H9 (cell line): ENCODE results near the gene ORM2. TPM values are rescaled to one million over a fixed set of nuclear protein-coding genes. Genes with fewer than 3 reads are reported as not detected.
"Not testable (repeated sequence)": the region's sequence is repeated elsewhere in the genome, so short reads cannot be mapped to it uniquely, and the experiment has no call there.

Experiments
- DNase-seq: peaks from one replicate; pipeline ENCODE4 v3.0.0-alpha.2; 2017
- H2AFZ ChIP-seq: one replicate; pipeline ENCODE4 v1.6.1; 2013; ENCODE audit warnings: mild to moderate bottlenecking, low read length, control low read depth, moderate library complexity
- H2AK5ac ChIP-seq: 2 replicates; pipeline ENCODE4 v1.6.1; 2013; ENCODE audit warnings: low read length, control low read depth, mixed read lengths; ENCODE audit not compliant: insufficient read length
- H2BK120ac ChIP-seq: one replicate; pipeline ENCODE4 v1.6.1; 2013; ENCODE audit warnings: low read depth, mild to moderate bottlenecking, low read length, control low read depth, inconsistent platforms; ENCODE audit not compliant: poor library complexity, severe bottlenecking
- H2BK12ac ChIP-seq: 2 replicates; pipeline ENCODE4 v1.6.1; 2013; ENCODE audit warnings: low read length, control low read depth, mixed read lengths, low read depth; ENCODE audit not compliant: insufficient read length
- H2BK15ac ChIP-seq: 2 replicates; pipeline ENCODE4 v1.6.1; 2013; ENCODE audit warnings: low read depth, low read length, control low read depth
- H2BK20ac ChIP-seq: one replicate; pipeline ENCODE4 v1.6.1; 2013; ENCODE audit warnings: low read depth, mild to moderate bottlenecking, low read length, control low read depth, inconsistent platforms; ENCODE audit not compliant: poor library complexity, severe bottlenecking
- H2BK5ac ChIP-seq: 2 replicates; pipeline ENCODE4 v1.6.1; 2013; ENCODE audit warnings: low read length, control low read depth, mixed read lengths; ENCODE audit not compliant: insufficient read length
- H3K14ac ChIP-seq: 2 replicates; pipeline ENCODE4 v1.6.1; 2013; ENCODE audit warnings: low read length, control low read depth; ENCODE audit not compliant: insufficient read depth
- H3K18ac ChIP-seq: 2 replicates; pipeline ENCODE4 v1.6.1; 2013; ENCODE audit warnings: low read depth, mild to moderate bottlenecking, mixed read lengths, low read length, control low read depth; ENCODE audit not compliant: insufficient read length
- H3K23ac ChIP-seq: 2 replicates; pipeline ENCODE4 v1.6.1; 2013; ENCODE audit warnings: low read length, control low read depth, mixed read lengths, low read depth; ENCODE audit not compliant: insufficient read length
- H3K23me2 ChIP-seq: 2 replicates; pipeline ENCODE4 v1.6.1; 2013; ENCODE audit warnings: low read depth, mild to moderate bottlenecking, mixed read lengths, low read length, control low read depth; ENCODE audit not compliant: insufficient read length, poor library complexity, severe bottlenecking
- H3K27ac ChIP-seq: 2 replicates; pipeline ENCODE4 v1.5.1; 2013; ENCODE audit warnings: low read length, control low read depth, mixed read lengths, low read depth; ENCODE audit not compliant: insufficient read length
- H3K27me3 ChIP-seq: 2 replicates; pipeline ENCODE4 v1.6.1; 2013; ENCODE audit warnings: low read length, control low read depth, inconsistent platforms; ENCODE audit not compliant: insufficient read depth
- H3K4ac ChIP-seq: 2 replicates; pipeline ENCODE4 v1.6.1; 2013; ENCODE audit warnings: low read depth, mild to moderate bottlenecking, control low read depth, inconsistent platforms, low read length, moderate library complexity
- H3K4me1 ChIP-seq: 2 replicates; pipeline ENCODE4 v1.6.1; 2013; ENCODE audit warnings: low read length, control low read depth, inconsistent platforms; ENCODE audit not compliant: insufficient read depth
- H3K4me2 ChIP-seq: 2 replicates; pipeline ENCODE4 v1.6.1; 2013; ENCODE audit warnings: low read length, control low read depth, mixed read lengths; ENCODE audit not compliant: insufficient read length, insufficient read depth
- H3K56ac ChIP-seq: 2 replicates; pipeline ENCODE4 v1.6.1; 2013; ENCODE audit warnings: low read depth, mild to moderate bottlenecking, mixed read lengths, low read length, control low read depth; ENCODE audit not compliant: insufficient read length
- H3K79me1 ChIP-seq: 2 replicates; pipeline ENCODE4 v1.6.1; 2013; ENCODE audit warnings: low read depth, mild to moderate bottlenecking, moderate library complexity, low read length, control low read depth, inconsistent platforms; ENCODE audit not compliant: insufficient read depth, poor library complexity, severe bottlenecking
- H3K79me2 ChIP-seq: 2 replicates; pipeline ENCODE4 v1.6.1; 2013; ENCODE audit warnings: low read length, control low read depth, inconsistent platforms; ENCODE audit not compliant: insufficient read depth
- H3K9ac ChIP-seq: 2 replicates; pipeline ENCODE4 v1.6.1; 2013; ENCODE audit warnings: low read length, control low read depth, mixed read lengths; ENCODE audit not compliant: insufficient read length; ENCODE audit errors: extremely low read depth
- H3K9me3 ChIP-seq: one replicate; pipeline ENCODE4 v1.6.1; 2013; ENCODE audit warnings: low read depth, low read length, inconsistent platforms; ENCODE audit not compliant: control insufficient read depth
- H3T11ph ChIP-seq: one replicate; pipeline ENCODE4 v1.6.1; 2013; ENCODE audit warnings: mild to moderate bottlenecking, low read length, control low read depth, inconsistent platforms
- H4K20me1 ChIP-seq: one replicate; pipeline ENCODE4 v1.6.1; 2013; ENCODE audit not compliant: control insufficient read depth, insufficient read length, insufficient read depth
- H4K5ac ChIP-seq: 2 replicates; pipeline ENCODE4 v1.6.1; 2013; ENCODE audit warnings: low read depth, mild to moderate bottlenecking, mixed read lengths, low read length, control low read depth; ENCODE audit not compliant: insufficient read length
- H4K8ac ChIP-seq: replicated peaks from 2 replicates; pipeline ENCODE4 v1.6.1; 2013; ENCODE audit warnings: low read length, control low read depth, mixed read lengths, low read depth; ENCODE audit not compliant: insufficient read length
- H4K91ac ChIP-seq: 2 replicates; pipeline ENCODE4 v1.6.1; 2013; ENCODE audit warnings: low read depth, mild to moderate bottlenecking, moderate library complexity, mixed read lengths, low read length, control low read depth; ENCODE audit not compliant: insufficient read length
- H3K27ac Mint-ChIP-seq, 3 experiments: 2 replicates in 2 of 3; 3 replicates in 1 of 3; pipeline ENCODE4 v1.8.0; 2020 to 2021; ENCODE audit warnings: mixed read lengths in 3 of 3, mild to moderate bottlenecking in 1 of 3, moderate library complexity in 1 of 3
- H3K27me3 Mint-ChIP-seq: 2 replicates; pipeline ENCODE4 v1.8.0; 2021; ENCODE audit warnings: low read depth, mild to moderate bottlenecking, moderate library complexity, mixed read lengths
- H3K36me3 Mint-ChIP-seq, 3 experiments: 2 replicates in 2 of 3; 3 replicates in 1 of 3; pipeline ENCODE4 v1.8.0; 2020 to 2021; ENCODE audit warnings: low read depth in 3 of 3, mixed read lengths in 3 of 3; ENCODE audit not compliant: insufficient read depth in 1 of 3
- H3K4me1 Mint-ChIP-seq, 2 experiments: 2 replicates each; pipeline ENCODE4 v1.8.0; 2020; ENCODE audit warnings: mixed read lengths in 2 of 2
- H3K4me3 Mint-ChIP-seq, 2 experiments: 2 replicates in 1 of 2; 3 replicates in 1 of 2; pipeline ENCODE4 v1.8.0; 2020 to 2021; ENCODE audit warnings: mild to moderate bottlenecking in 2 of 2, mixed read lengths in 2 of 2, moderate library complexity in 1 of 2
- H3K9me3 Mint-ChIP-seq, 2 experiments: 2 replicates in 1 of 2; 3 replicates in 1 of 2; pipeline ENCODE4 v1.8.0; 2020; ENCODE audit warnings: mild to moderate bottlenecking in 2 of 2, mixed read lengths in 2 of 2, moderate library complexity in 1 of 2
- WGBS: extraction: QIAGEN DNeasy Blood & Tissue Kit; methylation state at CpG from one replicate; pipeline ENCODE4 v1.1.7; 2013; ENCODE audit warnings: missing lambda C conversion rate, low lambda C conversion rate, mixed read lengths; ENCODE audit not compliant: insufficient read length; ENCODE audit errors: extremely low coverage; 5-methylcytosine and 5-hydroxymethylcytosine counted together
- long read RNA-seq: library from polyadenylated mRNA; unstranded; transcript quantifications from one replicate; pipeline ENCODE4 v2.0.0, GENCODE V29; 2020
- total RNA-seq: library from RNA; stranded (reverse); gene quantifications from 2 replicates; pipeline ENCODE4 v1.2.1, GENCODE V29; 2021

Gene ORM2
- 1.2 and 1.4 TPM in 2 replicates for total RNA-seq
- long read RNA-seq, partial matches to known transcripts, result 0 of 2 reads
- long read RNA-seq, other reads (novel, unspliced or antisense), result 2 of 2 reads

DNA sequence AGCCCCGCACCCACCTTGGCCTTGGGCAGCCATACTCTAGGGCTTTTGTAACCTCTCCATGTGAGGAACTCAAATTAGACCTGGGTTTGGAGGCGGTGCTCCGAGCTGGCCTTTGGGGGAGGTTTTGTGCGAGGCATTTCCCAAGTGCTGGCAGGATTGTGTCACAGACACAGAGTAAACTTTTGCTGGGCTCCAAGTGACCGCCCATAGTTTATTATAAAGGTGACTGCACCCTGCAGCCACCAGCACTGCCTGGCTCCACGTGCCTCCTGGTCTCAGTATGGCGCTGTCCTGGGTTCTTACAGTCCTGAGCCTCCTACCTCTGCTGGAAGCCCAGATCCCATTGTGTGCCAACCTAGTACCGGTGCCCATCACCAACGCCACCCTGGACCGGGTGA, at the start of gene ORM2:
ORM2 (plus strand) TSS at position 245 of the 398 bp plus-strand sequence; CDS start at position 281, 36 bp downstream.
- H3K36me3 Mint-ChIP-seq, H4K5ac ChIP-seq, H4K8ac ChIP-seq, H3K4me1 ChIP-seq, H3K79me1 ChIP-seq, H3K9me3 Mint-ChIP-seq, H3K14ac ChIP-seq, DNase-seq, H3K79me2 ChIP-seq, H4K91ac ChIP-seq, H3K4me1 Mint-ChIP-seq, H3K27me3 Mint-ChIP-seq, H3K9me3 ChIP-seq, H3K27me3 ChIP-seq, H2AK5ac ChIP-seq, H2BK5ac ChIP-seq, H2BK20ac ChIP-seq, H3K27ac ChIP-seq, H3K4me3 Mint-ChIP-seq, H3K23me2 ChIP-seq, H4K20me1 ChIP-seq, H2BK12ac ChIP-seq, H3K27ac Mint-ChIP-seq, H3K23ac ChIP-seq, H3K4me2 ChIP-seq, H3T11ph ChIP-seq, H2BK15ac ChIP-seq, H3K18ac ChIP-seq, H2AFZ ChIP-seq, H3K9ac ChIP-seq, H2BK120ac ChIP-seq, H3K56ac ChIP-seq, H3K4ac ChIP-seq: not testable (repeated sequence)
- WGBS, result no CpG with 5 or more reads among the region's 10 CpGs
